ENCODE results near the gene FFAR2. TPM values are rescaled to one million over a fixed set of nuclear protein-coding genes. Genes with fewer than 3 reads are reported as not detected.
"Not testable (repeated sequence)": the region's sequence is repeated elsewhere in the genome, so short reads cannot be mapped to it uniquely, and the experiment has no call there.

FFAR2 gene
- under 1 TPM; 0.22 to 0.60 (median 0.33) TPM for polyA plus RNA-seq (ENCODE audit: insufficient read length in 4 of 4)

DNA sequence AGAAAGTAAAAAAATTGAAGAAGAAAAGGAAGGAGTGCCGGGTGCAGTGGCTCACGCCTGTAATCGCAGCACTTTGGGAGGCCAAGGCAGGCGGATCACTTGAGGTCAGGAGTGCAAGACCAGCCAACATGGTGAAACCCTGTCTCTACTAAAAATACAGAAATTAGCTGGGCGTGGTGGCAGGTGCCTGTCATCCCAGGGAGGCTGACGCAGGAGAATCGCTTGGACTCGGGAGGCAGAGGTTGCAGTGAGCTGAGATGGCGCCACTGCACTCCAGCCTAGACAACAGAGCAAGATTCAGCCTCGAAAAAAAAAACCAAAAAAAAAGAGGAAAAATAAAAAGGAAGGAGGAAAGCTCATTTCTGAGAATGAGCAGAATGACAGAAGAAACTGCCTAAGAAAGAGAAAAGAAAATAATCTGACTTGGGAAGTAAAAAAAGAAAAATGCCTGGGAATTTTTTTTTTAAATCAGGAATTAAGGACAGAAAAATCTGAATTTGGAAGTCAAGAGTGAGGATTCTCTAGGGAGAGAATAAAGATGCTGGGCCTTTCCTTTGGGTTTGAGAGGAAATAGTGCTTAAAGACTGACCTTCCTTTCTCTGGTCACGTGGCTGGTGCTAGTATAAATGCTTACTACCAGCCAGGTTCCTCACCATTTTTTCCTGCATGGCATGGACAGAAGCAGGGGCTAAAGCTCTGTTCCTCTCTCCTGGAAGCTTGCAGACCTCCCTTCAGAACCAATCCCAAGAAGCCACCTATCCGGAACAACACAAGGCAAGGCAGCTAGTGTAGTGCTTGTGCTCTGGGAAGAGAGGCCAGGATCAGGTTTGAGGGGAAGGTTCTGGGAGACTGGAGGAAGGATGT, at the start of gene FFAR2:
TSS of gene FFAR2 (plus strand) at position 652 of the 864 bp plus-strand sequence. CDS start 1,458 bp downstream, outside the sequence.
- DNase-seq (ENCODE audit: low read depth in 4 of 4, low spot score in 2 of 4), result no peak

DNA sequence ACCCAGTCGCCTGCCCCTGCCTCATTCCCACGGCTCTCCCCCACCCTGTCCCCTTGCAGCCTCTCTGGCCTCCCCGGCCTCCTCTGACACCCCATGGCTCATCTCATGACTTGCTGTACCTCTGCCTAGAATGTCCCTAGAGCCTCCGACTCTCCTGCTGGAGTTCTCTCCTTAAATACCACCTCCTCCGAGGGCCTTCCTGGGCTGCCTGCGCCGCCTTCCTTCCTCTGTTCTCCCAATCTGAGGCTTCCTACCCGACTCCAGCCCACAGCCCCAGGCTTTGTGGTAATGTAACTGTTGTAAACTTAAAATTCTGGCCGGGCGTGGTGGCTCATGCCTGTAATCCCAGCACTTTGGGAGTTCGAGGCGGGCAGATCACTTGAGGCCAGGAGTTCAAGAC, 49.5 kb upstream of the FFAR2 start:
- DNase-seq (ENCODE audit: low read depth in 4 of 4, low spot score in 2 of 4), result no peak

DNA sequence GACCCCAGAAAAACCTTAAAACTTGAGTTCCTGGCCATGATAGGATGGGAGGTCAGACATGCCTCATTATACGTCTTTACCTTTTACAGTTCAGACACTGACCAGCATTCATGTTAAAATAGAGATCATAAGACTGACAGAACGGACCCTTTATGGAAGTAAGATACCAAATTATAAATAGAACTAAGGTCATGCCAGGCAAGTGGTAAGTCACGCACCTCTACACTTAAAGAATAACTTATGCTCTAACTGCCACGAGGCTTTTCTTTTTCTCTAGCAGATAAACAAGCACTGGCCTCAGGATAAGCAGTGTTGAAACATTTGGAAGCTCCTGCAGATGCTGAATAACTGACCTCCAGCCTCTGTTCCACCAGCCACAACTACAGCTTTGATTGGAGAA, 48.8 kb upstream of the FFAR2 start:
- DNase-seq (ENCODE audit: low read depth in 4 of 4, low spot score in 2 of 4), result no peak

DNA sequence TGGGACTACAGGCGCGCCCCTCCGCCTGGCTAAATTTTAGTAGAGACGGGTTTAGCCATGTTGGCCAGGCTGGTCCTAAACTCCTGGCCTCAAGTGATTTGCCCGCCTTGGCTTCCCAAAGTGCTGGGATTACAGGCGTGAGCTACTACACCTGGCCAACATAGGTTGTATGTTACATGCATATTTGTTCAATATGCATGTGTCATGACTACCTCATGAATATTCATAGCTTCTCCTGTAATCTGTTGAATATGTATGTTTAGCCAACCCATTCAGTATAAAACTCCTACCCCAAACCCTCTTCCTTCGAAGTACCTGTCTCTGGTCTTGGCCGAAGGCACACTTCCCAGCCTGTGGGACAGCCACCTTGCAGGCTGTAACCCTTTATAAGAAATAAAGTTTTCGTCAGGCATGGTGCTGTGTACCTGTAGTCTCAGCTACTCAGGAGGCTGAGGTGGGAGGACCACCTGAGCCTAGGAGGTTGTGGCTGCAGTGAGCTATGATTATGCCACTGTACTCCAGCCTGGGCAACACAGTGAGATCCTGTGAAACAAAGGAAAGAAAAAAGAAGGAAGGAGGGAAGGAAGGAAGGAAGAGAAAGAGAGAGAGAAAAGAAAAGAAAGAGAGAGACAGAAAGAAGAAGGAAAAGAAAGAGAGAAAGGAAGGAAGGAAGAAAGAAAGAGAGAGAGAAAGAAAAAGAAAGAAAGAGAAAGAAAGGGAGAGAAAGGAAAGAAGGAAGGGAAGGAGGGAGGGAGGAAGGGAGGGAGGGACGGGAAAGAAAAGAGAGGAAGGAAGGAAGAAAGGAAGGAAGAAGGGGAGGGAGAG, 47.9 kb upstream of the FFAR2 start:
- DNase-seq (ENCODE audit: low read depth in 4 of 4, low spot score in 2 of 4), result no peak

DNA sequence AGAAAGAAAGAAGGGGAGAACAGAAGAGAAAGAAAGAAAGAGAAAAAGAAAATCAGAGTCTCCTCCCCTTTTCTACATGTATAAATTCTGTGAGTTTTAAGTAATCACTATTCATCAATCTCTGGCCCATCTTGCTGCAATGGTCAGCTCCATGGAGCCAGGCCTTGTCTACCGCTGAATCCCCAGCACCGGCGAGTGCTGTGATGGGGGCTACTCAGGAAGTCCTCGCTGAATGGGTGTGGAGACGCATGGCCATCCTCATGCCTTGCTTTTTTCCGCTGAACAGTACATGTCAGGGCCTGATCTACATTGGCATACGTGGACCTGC, 47.3 kb upstream of the FFAR2 start:
- DNase-seq (ENCODE audit: low read depth in 4 of 4, low spot score in 2 of 4), result no peak

DNA sequence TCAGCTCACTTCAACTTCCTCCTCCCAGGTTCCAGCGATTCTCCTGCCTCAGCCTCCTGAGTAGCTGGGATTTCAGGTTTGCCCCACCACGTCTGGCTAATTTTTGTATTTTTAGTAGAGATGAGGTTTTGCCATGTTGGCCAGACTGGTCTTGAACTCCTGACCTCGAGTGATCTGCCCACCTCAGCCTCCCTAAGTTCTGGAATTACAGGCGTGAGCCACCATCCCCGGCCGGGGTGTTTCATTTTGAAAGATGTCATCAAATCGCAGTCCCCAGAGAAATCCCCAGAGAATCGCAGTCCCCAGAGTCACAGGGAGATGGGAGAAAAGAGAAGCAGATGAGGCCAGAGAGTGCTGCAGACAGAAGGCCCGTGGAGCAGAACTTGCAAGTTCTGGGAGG, 46.6 kb upstream of the FFAR2 start:
- not testable (repeated sequence) for DNase-seq (ENCODE audit: low read depth in 4 of 4, low spot score in 2 of 4)

DNA sequence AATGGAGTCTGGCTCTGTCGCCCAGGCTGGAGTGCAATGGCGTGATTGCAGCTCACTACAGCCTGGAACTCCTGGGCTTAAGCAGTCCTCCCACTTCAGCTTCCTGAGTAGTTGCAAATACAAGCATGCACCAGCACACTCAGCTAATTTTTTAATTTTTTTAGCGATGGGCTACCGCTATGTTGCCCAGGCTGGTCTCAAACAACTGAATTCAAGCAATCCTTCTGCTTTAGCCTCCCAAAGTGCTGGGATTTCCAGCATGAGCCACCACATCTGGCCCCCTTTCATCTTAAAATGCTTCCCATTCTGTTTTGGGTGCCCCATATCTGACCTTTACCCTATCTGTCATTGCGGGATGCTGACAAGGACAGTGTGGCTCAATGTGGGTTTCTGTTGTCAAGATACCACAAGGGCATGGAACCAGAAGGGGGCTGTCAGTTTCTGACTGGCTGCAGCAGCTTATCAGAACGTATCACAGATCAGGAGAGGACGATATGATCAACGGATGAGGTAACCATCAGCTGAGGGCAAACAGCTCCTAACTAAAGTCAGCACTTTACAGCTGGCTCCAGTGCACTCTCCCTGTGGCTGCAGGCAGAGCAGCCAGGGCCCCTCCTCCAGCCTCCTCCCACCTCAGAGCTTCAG, 44.8 kb upstream of the FFAR2 start:
- no peak for DNase-seq (ENCODE audit: low read depth in 4 of 4, low spot score in 2 of 4)

DNA sequence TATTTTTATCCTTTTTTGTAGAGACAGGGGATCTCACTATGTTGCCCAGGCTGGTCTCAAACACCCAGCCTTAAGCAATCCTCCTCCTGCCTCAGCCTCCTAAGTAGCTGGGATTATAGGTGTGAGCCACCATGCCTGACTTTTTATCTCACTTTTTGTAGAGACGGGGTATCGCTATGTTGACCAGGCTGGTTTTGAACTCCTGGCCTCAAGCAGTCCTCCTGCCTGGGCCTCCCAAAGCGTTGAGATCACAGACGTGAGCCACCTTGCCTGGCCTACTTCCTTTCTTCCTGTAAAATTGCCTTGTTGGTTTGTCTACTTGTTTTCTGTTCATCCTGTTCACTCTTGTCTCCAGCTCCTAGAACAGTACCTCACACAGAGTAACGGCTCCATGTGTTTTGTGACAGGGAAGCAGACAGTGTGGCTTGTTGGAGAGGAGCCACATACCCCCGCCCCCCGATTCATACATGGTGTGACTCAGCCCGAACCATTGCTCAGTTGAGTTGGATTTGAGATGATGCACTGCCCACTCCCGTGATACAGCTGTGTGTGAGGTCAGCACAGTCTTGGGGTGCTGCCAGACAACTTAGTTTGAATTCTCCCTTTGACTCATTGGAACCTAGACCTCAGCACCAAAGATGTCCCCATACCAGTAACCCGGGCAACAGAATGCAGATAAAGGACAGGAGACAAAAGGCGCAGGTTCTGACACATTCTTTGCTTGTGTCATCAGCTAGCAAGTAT, 43.0 kb upstream of the FFAR2 start:
- no peak for DNase-seq (ENCODE audit: low read depth in 4 of 4, low spot score in 2 of 4)

DNA sequence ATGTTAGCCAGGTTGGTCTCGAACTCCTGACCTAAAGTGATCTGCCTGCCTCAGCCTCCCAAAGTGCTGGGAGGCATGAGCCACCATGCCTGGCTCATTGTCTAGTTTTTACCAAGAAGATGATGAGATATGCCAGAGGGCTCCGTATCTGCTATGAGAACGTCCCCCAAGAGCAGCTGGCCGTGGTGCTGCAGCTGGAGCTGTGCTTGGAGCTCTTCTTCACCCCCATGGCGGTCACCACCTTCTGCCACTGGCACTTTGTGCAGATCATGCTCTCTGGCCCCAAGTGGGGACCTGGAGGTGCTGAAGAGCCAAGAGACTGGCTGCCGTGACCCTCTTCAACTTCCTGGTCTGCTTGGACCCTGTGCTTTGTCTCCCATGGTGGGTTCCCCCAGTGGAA, 40.4 kb upstream of the FFAR2 start:
- no peak for DNase-seq (ENCODE audit: low read depth in 4 of 4, low spot score in 2 of 4)

DNA sequence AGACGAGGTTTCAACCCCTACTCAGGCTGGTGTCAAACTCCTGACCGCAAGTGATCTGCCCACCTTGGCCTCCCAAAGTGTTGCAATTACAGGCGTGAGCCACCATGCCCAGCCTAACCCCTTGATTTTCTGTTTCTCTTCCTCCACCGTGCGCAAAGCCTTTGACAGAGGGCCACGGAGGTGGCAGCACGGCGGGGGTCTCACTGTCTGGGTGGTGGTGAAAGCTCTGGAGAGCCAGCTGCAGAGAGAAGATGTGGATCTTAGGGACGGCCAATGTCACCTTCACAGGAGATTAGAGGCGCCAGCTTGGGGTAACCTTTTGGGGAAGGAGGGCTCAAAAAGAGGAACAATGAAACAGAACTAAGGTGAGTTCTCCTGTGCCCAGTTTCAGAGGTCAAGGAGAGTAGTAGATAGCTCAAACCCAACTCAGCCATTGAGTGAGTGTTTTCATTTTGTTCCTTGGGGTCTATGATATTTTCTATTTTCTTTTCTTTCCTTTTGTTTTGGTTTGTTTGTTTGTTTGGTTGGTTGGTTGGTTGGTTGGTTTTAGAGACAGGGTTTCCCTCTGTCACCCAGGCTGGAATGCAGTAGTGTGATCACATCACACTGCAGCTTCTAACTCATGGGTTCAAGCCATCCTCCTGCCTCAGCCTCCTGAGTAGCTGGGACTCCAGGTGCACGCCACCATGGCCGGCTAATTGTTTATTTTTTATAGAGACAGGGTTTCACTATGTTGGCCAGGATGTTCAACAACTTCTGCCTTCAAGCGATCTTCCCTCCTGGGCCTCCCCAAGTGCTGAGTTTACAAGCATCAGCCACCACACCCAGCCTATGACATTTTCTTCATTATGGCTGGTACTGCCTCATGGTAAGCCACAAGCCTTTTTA, 39.5 kb upstream of the FFAR2 start:
- no peak for DNase-seq (ENCODE audit: low read depth in 4 of 4, low spot score in 2 of 4)

DNA sequence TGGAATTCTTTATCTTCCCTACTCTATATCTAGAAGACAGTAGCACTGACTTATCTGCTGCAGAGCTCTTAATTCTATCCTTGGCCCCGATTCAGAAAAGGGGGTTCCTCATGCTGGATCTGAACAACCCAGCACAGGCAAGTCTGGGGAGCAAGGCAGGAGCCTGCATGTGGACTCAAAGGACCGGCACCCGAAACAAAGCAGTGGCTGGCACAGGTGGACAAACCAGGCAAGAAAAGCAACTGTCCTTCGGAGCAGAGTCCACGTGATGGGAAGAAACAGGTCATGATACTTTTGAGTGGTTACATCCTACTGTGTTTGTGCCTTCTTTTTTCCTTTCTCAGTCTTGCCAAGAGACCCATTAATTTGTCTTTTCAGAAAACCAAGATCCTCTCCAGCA, 38.9 kb upstream of the FFAR2 start:
- DNase-seq (ENCODE audit: low read depth in 4 of 4, low spot score in 2 of 4), result no peak

DNA sequence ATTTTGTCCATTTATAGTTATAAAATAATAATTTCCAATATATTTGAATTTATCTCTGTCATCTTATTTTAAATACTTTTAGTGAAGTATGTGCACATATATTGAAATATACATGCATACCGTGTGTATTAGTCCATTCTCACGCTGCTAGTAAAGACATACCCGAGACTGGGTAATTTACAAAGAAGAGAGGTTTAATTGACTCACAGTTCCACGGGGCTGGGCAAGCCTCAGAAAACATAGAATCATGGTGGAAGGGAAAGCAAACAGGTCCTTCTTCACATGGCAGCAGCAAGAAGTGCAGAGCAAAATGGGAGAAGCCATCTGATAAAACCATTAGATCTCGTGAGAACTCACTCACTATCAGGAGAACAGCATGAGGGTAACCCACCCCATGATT, 37.6 kb upstream of the FFAR2 start:
- DNase-seq (ENCODE audit: low read depth in 4 of 4, low spot score in 2 of 4), result no peak

DNA sequence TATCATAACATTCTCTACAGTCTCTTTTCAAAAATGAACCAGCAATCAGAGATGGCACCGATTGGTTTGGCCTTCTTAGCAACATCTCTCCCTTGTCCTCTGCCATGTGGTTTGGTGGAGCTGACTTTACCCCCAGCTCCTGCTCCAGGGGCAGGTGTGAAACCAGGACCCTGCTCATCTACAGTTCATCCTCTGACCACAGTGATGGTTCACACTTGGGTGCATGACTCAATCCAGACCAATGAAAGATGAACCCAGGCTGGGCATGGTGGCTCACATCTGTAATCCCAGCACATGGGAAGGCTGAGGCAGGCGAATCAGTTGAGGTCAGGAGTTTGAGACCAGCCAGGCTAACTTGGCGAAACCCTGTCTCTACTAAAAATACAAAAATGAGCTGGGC, 33.6 kb upstream of the FFAR2 start:
- DNase-seq (ENCODE audit: low read depth in 4 of 4, low spot score in 2 of 4), result no peak

DNA sequence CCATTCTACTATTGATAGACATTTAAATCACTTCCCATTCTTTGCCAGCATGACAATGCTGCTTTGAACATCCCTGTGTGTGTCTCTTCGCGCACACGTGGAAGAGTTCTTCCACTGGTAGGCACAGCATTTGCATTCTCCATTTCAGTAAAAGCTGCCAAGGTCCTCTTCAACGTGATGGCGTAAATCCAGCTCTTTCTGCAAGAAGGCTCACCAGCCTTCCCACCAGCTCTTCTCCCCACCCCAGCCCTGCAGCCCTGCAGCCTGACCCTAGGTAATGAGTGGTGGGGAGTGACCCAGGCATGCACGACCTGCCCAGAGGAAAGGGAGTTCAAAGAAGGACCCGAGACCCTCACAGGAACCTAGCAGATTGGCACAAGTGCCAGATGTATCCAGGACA, 31.7 kb upstream of the FFAR2 start:
- DNase-seq (ENCODE audit: low read depth in 4 of 4, low spot score in 2 of 4), result no peak

DNA sequence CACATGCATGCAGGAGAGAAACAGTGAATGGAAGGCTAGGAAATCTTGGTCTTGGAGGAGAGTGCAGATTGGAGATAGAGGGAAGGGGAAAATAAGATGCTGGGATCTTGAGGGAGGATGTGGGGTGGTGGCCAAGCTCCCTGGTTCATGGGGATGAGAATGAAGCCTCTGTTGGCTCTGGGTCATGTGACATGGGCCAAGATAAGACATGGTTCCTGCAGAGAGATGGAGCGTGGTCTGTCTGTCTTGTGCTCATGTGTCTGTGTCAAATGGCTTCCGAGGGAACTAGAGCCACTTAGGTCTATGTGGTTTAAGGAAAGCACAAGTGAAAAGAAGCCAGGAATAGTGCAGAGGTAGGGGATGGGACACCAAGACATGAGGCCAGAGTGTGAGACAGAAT, 30.8 kb upstream of the FFAR2 start:
- DNase-seq (ENCODE audit: low read depth in 4 of 4, low spot score in 2 of 4), result no peak

DNA sequence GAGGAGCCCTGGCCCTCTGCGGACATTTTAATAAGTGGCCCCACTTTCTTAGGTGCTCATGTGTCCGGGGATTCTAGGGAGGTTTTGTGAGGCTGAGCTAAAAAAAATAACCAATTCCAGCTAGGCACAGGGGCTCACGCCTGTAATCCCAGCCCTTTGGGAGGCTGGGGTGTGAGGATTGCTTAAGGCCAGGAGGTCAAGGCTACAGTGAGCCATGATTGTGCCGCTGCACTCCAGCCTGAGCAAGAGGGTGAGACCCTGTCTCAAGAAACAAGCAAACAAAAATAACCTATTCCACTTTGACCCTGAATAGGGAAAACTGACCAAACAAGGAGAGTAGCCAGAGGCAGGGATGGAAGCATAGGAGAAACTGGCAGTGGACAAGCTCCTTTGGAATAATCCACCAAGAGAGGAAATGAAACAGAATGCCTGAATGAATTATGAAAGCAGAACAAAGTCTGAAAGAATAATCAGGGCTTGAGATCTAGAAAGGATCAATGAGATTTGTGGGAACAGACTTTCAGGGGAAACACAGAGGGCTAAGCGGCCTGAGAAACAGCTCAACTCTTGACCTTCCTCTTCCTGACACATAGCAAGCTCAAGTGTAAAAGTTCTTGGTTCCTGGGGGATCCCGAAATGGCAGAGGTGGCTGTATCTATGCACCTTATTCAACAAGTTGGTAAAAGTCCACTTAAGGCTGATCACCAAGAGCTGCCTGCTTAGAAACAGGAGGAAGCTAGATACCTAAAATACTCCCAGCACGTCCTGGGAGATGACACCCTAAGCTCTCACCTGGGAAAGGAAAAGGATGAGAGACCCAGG, 30.1 kb upstream of the FFAR2 start:
- no peak for DNase-seq (ENCODE audit: low read depth in 4 of 4, low spot score in 2 of 4)

DNA sequence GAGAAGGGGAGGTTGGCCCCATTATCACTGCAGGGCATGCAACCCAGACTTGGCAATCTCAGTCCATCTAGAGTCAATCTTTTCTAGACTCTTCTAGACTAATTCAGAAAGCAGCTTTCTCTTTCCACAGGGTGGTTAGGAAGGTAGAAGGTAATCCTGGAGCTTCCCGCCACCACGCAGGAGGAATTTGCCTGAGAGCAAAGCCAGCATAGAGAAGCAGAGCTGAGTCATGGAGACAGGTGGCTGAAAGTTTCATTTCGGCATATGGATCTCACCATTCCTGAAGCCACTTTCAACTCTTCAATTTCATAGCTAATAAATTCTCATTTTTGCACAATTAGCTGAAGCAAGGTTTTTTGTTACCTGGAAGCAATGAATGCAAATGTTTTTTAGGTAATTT, 29.0 kb upstream of the FFAR2 start:
- no peak for DNase-seq (ENCODE audit: low read depth in 4 of 4, low spot score in 2 of 4)

DNA sequence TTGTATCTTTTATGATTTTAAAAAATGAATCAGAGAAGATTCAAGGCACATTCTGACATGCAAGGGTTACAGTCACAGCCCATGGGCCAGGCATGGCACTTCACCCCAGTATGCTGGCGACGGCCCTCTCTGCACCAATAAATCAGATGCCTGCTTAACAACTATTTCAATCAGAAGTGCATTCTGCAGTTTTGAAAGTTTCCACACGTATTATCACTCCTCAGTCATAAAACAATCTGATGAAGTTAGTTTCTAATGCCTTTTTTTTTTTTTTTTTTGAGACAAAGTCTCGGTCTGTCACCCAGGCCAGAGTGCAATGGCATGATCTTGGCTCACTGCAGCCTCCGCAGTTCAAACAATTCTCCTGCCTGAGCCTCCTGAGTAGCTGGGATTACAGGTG, 28.3 kb upstream of the FFAR2 start:
- no peak for DNase-seq (ENCODE audit: low read depth in 4 of 4, low spot score in 2 of 4)

DNA sequence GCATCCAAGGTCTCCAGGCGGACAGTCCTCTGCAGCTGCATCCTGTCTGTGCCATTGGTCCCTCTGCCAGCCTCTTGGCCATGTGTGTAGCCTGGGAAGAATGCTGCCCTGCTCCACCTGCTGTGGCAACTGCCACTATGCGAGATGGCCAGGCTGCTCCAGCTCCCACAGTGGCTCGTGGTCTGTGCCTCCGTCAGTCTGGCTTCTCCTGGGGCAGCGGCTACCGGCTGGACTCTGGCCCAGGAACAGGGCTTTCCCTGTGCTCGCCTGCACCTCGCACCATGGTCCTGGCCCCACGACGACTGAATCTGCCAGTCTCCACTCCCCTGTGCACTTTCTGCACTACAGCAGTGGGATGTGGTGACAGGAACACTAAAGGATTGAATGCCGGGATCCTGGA, 26.7 kb upstream of the FFAR2 start:
- DNase-seq (ENCODE audit: low read depth in 4 of 4, low spot score in 2 of 4), result no peak

Data from left renal cortex interstitium (tissue), 4 donors.